ENCODE measurements around the gene CALN1. TPM values are rescaled to one million over a fixed set of nuclear protein-coding genes. Genes with fewer than 3 reads are reported as not detected.

CALN1 gene
- total RNA-seq, 1 experiment from 2014 or later = 0.05 TPM

DNA sequence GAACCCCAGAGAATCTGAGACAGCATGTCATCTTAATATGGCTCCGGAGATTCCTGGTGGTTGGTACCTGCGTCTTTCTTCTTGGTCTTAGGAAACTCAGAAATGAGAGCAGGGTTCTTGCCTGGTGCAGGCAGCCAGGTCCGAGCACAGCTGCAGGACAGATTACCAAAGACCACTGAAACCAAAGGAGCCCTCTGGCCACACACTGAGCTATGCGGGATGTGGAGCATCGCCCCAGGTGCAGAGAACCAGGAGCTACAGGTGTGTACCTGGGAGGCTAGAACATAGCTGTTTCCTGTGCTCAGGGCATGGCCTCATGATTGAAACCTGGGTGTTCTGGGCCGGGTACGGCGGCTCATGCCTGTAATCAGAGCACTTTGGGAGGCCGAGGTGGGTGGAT, 635.4 kb downstream of the CALN1 start:
- Histone ChIP-seq H3K9me3 (ENCODE audit: control insufficient read depth, insufficient read depth, low read depth, low read length) (no peaks in the 10 kb centered on the region), H3K27me3 (ENCODE audit: control insufficient read depth, insufficient read depth, low read length) (no peaks in the 10 kb centered on the region; the same call in 1 of the 2 replicates), H3K4me1 (ENCODE audit: control insufficient read depth, insufficient read depth, low read length) (no peaks in the 10 kb centered on the region), H3K4me3 (ENCODE audit: low read depth in 2 of 2, low read length in 2 of 2) (no peak overlapping the region), H3K36me3 (ENCODE audit: control insufficient read depth, insufficient read depth, low read length) (no peaks in the 10 kb centered on the region), H3K27ac (ENCODE audit: low read length) (no peak overlapping the region)
- POLR2A ChIA-PET = no interaction called here
- TF ChIP-seq TCF7L2 (IDR thresholded peaks at IDR 0.05; ENCODE audit: low read depth, low read length) (no peak), REST (IDR thresholded peaks at IDR 0.05; ENCODE audit: insufficient read depth in 1 of 2, low read depth in 2 of 2, low read length in 1 of 2) (no peak)
- intact Hi-C loops (cut with micrococcal nuclease; ENCODE audit: unreplicated experiment) (no loop called here), in situ Hi-C loops (cut with HindIII; ENCODE audit: low pct_unique_long_range_greater_than_20kb, low sequenced_read_pairs) (no loop called here)
- CTCF ChIA-PET = no interaction called here
- BruUV-seq (replicated peaks) = no TSS peak
- ATAC-seq (no peak), DNase-seq (ENCODE audit: low read depth, low spot score) (no peak)

- POLR2A ChIA-PET = no interaction called here
- H3K4me1 ChIP-seq (ENCODE audit: control insufficient read depth, insufficient read depth, low read length) = no peaks in the 10 kb centered on the region
- TF ChIP-seq POLR2AphosphoS5 (IDR thresholded peaks at IDR 0.05; ENCODE audit: low read depth, low read length) = no peak
- no peak for TF ChIP-seq SIN3A (IDR thresholded peaks at IDR 0.05; ENCODE audit: borderline replicate concordance, insufficient read depth, low read depth, low read length)
- TF ChIP-seq TCF7L2 (IDR thresholded peaks at IDR 0.05; ENCODE audit: low read depth, low read length) = no peak
- TF ChIP-seq, protein P1, sequence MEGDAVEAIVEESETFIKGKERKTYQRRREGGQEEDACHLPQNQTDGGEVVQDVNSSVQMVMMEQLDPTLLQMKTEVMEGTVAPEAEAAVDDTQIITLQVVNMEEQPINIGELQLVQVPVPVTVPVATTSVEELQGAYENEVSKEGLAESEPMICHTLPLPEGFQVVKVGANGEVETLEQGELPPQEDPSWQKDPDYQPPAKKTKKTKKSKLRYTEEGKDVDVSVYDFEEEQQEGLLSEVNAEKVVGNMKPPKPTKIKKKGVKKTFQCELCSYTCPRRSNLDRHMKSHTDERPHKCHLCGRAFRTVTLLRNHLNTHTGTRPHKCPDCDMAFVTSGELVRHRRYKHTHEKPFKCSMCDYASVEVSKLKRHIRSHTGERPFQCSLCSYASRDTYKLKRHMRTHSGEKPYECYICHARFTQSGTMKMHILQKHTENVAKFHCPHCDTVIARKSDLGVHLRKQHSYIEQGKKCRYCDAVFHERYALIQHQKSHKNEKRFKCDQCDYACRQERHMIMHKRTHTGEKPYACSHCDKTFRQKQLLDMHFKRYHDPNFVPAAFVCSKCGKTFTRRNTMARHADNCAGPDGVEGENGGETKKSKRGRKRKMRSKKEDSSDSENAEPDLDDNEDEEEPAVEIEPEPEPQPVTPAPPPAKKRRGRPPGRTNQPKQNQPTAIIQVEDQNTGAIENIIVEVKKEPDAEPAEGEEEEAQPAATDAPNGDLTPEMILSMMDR (IDR thresholded peaks at IDR 0.05) = no peak
- TF ChIP-seq REST (IDR thresholded peaks at IDR 0.05; ENCODE audit: insufficient read depth in 1 of 2, low read depth in 2 of 2, low read length in 1 of 2) = no peak
- intact Hi-C loops (cut with micrococcal nuclease; ENCODE audit: unreplicated experiment) (no loop called here), in situ Hi-C loops (cut with HindIII; ENCODE audit: low pct_unique_long_range_greater_than_20kb, low sequenced_read_pairs) (no loop called here)
- H3K27ac ChIP-seq (ENCODE audit: low read length) = no peak overlapping the region
- H3K4me3 ChIP-seq (ENCODE audit: low read depth in 2 of 2, low read length in 2 of 2) = no peak overlapping the region
- H3K27me3 ChIP-seq (ENCODE audit: control insufficient read depth, insufficient read depth, low read length) = no peaks in the 10 kb centered on the region
- DNase-seq (ENCODE audit: low read depth, low spot score) (no peak), ATAC-seq (no peak)
- BruUV-seq (replicated peaks) = no TSS peak
- H3K36me3 ChIP-seq (ENCODE audit: control insufficient read depth, insufficient read depth, low read length) = no peaks in the 10 kb centered on the region
- CTCF ChIA-PET = no interaction called here
- H3K9me3 ChIP-seq (ENCODE audit: control insufficient read depth, insufficient read depth, low read depth, low read length) = no peaks in the 10 kb centered on the region
Measured at GRCh38 chr7:71775648-71776047, 636.5 kb downstream of the CALN1 start.

Measured in Panc1 (cell line).